IMR-90 (cell line): ENCODE data around the gene KIRREL1.

ENCODE experiments used
- POLR2A ChIP-seq: IDR thresholded peaks from 2 replicates; pipeline ENCODE4 v1.6.1; 2012; ENCODE audit warnings: mild to moderate bottlenecking, low read depth, low read length
- TF ChIP-seq, protein P1 (sequence below): conservative IDR thresholded peaks from 2 replicates; pipeline ENCODE4 v1.5.1; 2012; ENCODE audit warnings: mild to moderate bottlenecking, low read depth, low read length, improper control_type of control experiment

DNA sequence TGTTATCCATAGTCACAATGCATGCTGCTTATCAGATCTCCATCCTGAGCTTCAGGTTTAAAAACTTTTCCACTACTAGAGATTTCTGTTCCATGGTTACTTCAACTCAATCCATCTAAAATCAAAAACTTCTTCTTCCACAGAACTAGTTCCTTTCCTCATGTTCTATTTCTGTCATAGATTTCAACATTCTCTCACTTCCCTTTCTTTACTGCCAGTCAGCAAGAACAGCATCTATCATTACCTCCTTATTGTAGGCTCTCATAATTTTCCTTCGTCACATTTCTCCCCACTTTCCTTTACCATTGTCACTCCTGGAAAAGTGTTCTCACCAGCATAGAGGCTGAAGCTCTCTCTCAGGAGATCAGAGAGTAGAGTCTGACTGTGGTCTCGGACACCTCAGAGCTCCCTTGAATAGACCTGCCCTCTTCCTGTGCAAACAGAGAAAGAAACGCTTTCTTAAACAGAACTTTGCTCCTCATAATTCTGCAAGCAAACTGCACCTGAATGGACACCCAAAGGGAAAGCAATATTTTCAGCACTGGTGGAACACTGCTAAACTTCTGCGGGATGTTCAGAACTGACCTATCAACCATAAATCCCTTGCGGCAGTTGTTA lies 48.7 kb upstream of the KIRREL1 start:
- no peak for TF ChIP-seq POLR2A
- TF ChIP-seq, protein P1, sequence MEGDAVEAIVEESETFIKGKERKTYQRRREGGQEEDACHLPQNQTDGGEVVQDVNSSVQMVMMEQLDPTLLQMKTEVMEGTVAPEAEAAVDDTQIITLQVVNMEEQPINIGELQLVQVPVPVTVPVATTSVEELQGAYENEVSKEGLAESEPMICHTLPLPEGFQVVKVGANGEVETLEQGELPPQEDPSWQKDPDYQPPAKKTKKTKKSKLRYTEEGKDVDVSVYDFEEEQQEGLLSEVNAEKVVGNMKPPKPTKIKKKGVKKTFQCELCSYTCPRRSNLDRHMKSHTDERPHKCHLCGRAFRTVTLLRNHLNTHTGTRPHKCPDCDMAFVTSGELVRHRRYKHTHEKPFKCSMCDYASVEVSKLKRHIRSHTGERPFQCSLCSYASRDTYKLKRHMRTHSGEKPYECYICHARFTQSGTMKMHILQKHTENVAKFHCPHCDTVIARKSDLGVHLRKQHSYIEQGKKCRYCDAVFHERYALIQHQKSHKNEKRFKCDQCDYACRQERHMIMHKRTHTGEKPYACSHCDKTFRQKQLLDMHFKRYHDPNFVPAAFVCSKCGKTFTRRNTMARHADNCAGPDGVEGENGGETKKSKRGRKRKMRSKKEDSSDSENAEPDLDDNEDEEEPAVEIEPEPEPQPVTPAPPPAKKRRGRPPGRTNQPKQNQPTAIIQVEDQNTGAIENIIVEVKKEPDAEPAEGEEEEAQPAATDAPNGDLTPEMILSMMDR = no peak
